GM18867 (cell line): Measurements from ENCODE around the gene GBA3.

Experiments used
- ATAC-seq: cut with Tn5 transposase; IDR thresholded peaks from one replicate; pipeline ENCODE4 v1.9.1; 2021; ENCODE audit warnings: mild to moderate bottlenecking, moderate library complexity; ENCODE audit not compliant: unreplicated experiment

GBA3 gene

DNA sequence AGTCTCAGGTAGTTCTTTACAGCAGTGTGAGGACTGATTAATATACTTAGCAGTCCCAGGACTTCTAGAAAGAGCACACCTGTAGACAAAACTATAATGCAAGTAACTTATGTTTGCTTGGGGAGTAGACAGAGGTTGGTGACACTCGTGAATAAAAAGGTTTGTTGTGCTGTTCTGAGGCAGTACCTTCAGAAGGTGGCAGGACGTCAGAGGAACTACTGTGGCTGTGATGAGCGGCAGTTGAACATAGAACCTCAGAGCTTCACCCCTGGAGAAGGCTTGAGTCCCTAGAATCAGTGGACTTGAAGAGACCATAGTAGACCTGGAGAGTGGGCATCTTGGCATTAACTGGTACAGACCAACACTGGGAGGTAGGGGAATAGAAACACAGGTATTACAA, 3.3 kb upstream of the GBA3 start:
- ATAC-seq: no peak

- ATAC-seq: no peak
These were observed 2.3 kb downstream of the GBA3 start for GRCh38 chr4:22695029-22695428.

DNA sequence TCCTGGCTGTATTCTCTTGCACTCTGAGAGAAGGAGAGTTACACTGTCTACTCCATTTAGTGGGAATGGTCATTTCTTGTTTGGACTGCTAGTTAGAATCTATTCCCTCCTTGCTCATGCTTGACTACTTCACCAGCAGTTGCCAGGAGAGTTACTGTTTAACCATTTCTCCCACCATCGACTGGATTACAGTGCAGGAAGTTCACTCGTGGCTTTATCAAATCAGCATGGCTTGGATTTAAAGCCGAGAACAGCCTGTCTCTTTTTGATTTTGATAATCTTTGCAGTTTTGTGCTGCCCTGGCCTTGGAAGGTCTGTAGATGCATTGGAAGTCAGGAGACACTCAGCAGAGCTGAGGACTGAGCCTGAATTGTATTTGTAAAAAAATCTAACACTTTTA, 3.2 kb downstream of the GBA3 start:
- ATAC-seq: no peak

- no peak for ATAC-seq
These were observed 11.2 kb downstream of the GBA3 start for GRCh38 chr4:22703912-22704311.

- peak; percentile 41 for ATAC-seq
These were observed 14.7 kb downstream of the GBA3 start for GRCh38 chr4:22707390-22707789.

DNA sequence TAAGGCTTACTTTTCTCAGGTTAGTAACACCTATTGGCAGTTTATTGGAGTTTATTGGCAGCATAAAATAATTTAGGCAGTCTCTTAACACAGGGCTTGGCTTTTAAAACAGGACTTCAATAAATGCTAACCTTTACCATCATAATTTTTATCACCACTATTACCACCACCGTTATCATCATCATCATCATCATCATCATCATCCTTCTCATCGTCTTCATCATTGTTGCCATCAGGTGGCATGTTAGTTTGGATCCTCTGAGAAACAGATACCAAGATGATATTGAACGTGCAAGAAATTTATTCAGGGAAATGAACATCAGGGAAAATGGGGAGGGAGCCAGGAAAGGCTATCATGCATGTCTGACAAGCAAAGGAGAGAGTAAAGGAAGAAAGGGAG, 16.2 kb downstream of the GBA3 start:
- ATAC-seq: no peak

DNA sequence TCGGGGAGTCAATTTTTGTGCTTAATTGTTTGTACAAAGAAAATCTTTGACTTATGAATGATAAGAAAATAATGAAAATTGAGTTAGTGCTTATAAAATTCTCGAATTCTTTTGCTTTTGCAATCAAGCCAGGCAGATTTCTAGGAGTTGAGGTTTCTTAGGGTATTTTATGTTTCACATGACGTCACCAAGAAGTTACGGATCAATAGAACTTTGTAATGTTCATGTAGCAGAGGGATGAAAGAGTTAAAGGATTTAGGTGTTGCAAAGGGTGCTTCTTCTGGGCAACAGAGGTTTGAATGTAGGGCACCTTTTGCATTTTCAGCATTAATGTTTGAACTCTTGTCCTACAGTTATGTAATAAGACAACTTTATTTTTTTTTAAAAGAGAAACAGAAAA, 19.4 kb downstream of the GBA3 start:
- ATAC-seq: no peak

DNA sequence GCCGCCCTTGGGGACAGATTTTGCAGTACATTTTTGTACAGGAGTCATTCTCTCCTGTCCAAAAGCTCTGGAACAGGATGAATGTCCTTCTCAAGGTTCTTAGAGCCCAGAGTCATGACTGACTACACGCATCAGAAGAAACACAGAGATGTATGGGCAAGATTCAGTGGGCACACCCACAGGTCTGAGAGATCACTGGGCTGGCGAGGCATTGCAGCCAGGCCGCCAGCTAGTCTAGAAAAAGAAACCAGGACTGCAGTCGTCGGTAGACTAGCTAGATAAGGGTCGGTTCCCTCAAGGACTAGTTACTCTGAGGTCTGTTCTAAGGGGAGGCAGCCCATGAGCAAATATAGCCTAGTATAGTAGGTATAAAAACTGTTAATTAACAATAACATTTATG, 19.8 kb downstream of the GBA3 start:
- ATAC-seq: no peak

DNA sequence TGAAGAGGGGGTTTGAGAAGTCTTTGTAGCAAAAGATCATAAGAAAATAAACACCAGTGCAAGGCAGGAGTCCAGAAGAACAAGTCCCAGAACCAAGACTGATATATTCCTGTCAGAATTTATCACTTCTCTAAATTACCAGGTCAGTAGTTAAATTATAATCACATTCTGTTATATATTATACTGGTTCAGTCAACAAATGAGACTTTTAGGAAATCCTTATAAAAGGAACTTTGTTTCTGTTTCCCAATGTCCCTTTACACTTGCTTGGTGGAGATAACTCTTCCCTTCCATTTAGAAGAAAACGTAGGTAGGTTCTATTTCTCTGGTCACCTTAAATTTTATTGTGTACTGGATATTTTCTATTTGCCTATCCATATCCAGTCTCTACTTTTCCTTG, 21.1 kb downstream of the GBA3 start:
- no peak for ATAC-seq

DNA sequence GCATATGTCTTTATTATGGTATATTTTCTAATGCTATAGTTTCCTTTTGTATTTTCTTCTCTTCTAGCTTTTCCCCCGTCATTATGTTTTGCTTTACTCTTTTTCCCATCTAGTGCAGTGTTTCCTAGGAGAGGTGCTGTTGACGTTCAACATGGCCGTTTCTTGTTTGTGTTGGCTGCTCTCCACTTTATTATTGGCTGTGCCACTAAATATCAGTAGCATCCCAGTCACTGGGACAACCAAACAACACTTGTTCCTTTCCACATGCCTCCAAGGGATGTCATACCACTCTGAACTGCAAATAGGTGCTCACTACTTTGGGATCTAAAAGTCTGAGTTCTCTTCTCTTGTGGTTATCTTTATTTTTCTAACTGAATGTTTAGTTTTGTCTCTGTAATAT, 26.5 kb downstream of the GBA3 start:
- no peak for ATAC-seq

DNA sequence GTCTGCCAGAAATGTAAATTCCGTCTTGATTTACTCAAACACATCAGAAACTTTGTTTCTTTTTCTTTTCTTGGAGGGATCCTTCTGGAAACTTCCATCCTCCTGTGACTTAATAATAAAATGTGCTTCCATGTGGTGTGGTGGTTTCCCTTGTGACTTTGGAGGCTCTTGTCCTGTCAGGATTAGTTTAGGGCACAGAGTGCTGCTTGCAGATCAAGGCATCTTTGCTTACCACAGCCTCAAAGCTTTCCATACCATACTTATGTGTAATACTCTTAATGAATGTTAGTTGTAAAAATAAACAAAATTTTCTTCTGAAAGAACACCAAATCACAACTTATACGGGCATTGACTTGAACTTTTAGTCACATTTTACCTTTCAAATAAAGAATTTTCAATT, 27.4 kb downstream of the GBA3 start:
- no peak for ATAC-seq

GRCh38 chr4:22721204-22721603, 28.5 kb downstream of the GBA3 start:
- no peak for ATAC-seq

GRCh38 chr4:22730021-22730420, 37.3 kb downstream of the GBA3 start:
- no peak for ATAC-seq

GRCh38 chr4:22733816-22734215, 41.1 kb downstream of the GBA3 start:
- ATAC-seq: no peak

- no peak for ATAC-seq
These were observed 44.2 kb downstream of the GBA3 start for GRCh38 chr4:22736912-22737311.

DNA sequence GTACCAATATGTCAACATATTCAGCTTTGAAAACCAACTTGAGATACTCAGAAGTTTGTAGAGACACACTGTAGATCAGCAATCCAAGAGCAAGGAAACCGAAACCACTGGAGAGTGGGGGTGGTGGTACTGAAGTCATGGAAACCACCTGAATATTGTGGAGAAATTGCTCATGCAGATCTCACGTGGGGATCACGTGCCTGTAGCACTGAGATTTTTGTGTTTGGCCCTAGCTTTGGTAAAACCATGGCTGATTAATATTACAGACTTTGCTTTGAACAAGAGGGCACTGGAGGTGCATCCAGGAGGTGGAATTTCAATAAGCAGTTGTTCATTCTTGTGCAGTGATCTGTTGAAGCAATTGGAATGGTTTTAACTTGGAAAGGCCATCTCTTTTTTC, 47.2 kb downstream of the GBA3 start:
- no peak for ATAC-seq

GRCh38 chr4:22741744-22742143, 49.0 kb downstream of the GBA3 start:
- ATAC-seq: no peak

DNA sequence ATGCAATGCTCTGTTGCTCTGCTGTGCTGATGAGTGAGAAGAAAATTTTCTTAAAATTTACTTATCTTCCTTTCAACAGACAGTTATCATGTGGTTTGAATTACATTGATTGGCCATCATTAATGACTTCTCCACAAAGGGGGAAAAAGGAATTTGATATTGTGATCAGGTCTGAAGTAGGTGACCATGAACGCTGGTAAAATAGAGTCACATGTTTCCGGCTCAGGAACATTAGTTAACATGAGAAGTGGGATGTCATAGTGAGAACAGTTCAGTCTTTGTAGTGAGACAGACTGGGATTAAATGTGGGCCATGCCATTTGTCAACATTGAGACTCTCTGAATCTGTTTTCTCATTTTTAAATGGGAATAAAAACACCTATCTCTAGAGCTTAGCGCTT, 50.6 kb downstream of the GBA3 start:
- ATAC-seq: no peak

GRCh38 chr4:22744478-22745062, 51.8 kb downstream of the GBA3 start:
- no peak for ATAC-seq

DNA sequence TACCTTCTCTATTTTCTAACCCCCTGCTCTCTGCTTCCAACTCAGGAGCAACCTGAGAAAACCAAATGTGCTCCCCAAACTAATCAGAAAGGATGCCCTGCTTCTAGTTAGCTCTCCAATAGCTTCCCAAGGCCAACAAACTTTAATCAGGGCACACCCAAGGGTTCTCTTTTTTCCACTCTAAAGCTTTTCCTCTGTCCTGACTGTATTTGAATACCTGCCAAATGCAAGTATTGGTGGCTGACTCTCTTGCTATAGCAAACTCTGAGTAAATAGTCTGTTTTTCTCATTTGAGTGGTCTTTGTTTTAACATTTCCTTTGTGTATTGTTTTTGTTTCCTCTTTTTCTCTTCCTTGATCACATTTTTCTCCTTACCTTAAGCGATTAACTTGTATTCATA, 52.5 kb downstream of the GBA3 start:
- ATAC-seq: no peak

- ATAC-seq: no peak
These were observed 61.4 kb downstream of the GBA3 start for GRCh38 chr4:22754116-22754515.

DNA sequence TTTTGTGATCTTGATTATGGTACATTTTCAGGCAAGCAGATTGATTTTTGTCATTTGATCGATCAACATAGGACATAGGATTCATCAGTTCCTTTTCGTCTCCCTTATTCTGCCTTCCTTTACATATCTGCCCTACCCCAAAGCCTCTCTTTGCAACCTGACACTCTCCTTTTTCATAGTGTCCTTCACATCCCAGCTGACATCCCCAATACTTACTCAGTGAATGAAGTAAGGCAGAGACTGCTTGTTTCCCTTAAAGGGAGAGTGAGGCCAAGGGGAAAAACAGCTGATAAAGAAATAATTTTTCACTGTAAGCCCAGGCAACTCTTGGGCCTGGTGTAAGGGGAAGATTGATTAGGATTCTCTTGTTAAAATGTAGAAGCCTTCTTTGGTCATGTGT, 69.8 kb downstream of the GBA3 start:
- no peak for ATAC-seq

GRCh38 chr4:22764183-22764582, 71.4 kb downstream of the GBA3 start:
- ATAC-seq: no peak

- no peak for ATAC-seq
These were observed 73.3 kb downstream of the GBA3 start for GRCh38 chr4:22766068-22766467.
